Mesothelial cell of epicardium (in vitro differentiated cells): ENCODE measurements around the gene KCNJ4. TPM values are rescaled to one million over a fixed set of nuclear protein-coding genes. Genes with fewer than 3 reads are reported as not detected.
"Not testable (repeated sequence)": the region's sequence is repeated elsewhere in the genome, so short reads cannot be mapped to it uniquely, and the experiment has no call there.

ENCODE experiments used
- DNase-seq, 2 experiments: peaks; one replicate each; pipeline ENCODE4 v3.0.0; 2021; ENCODE audit warnings: low spot score in 2 of 2; ENCODE audit not compliant: unreplicated experiment in 2 of 2
- H3K27ac Mint-ChIP-seq: 2 replicates; pipeline ENCODE4 v1.8.0; 2021; ENCODE audit warnings: mixed read lengths
- H3K27me3 Mint-ChIP-seq: 2 replicates; pipeline ENCODE4 v1.8.0; 2021; ENCODE audit warnings: low read depth, mixed read lengths
- H3K36me3 Mint-ChIP-seq: 2 replicates; pipeline ENCODE4 v1.8.0; 2021; ENCODE audit warnings: mixed read lengths
- H3K4me1 Mint-ChIP-seq: 2 replicates; pipeline ENCODE4 v1.8.0; 2021; ENCODE audit warnings: mixed read lengths
- H3K4me3 Mint-ChIP-seq: 2 replicates; pipeline ENCODE4 v1.8.0; 2021; ENCODE audit warnings: mild to moderate bottlenecking, moderate library complexity, mixed read lengths
- H3K9me3 Mint-ChIP-seq: 2 replicates; pipeline ENCODE4 v1.8.0; 2021; ENCODE audit warnings: mixed read lengths
- total RNA-seq: library from RNA; stranded (reverse); gene quantifications from 3 replicates; pipeline ENCODE4 v1.2.1, GENCODE V29; 2021
- TF ChIP-seq, protein P1 (sequence below): fragments of 200-600 bp; sonication (generic); IDR thresholded peaks from one replicate; pipeline ENCODE4 v1.5.0; 2021; ENCODE audit warnings: antibody characterized with exemption; ENCODE audit not compliant: unreplicated experiment

Gene KCNJ4
- total RNA-seq, 1 donor from 2014 or later = 2.6 TPM

DNA sequence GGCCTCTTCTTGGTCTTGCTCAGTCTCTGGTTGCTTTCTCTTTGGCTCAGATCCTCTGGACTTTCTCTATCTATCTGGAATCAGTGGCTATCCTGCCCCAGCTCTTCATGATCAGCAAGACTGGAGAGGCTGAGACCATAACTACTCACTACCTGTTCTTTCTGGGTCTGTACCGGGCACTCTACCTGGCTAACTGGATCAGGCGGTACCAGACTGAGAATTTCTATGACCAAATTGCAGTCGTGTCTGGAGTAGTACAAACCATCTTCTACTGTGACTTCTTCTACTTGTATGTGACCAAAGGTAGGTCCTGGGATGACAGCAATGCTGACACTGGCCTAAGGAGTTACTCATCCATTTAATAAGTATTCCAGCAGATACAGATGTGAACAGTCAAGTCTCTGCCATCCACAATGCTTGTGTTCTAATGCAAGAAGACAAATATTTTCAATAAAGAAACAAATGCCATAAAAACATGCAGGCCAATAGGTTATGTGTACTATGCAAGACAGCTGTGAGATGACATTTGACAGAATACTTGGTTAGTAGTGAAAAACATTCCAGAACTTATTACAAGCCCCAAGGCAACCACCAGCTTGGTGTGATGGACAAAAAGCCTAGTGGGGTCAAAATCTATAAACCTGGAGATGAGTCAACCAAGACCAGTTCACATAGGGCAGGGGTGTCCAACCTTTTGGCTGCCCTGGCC lies 26.3 kb upstream of the KCNJ4 start:
- H3K36me3 Mint-ChIP-seq = peaks cover 42% of the 10 kb centered on the region
- DNase-seq = no peak

GRCh38 chr22:38479096-38479837 lies 24.3 kb upstream of the KCNJ4 start:
- Mint-ChIP-seq H3K36me3 (peaks cover 32% of the 10 kb centered on the region), H3K9me3 (no peaks in the 10 kb centered on the region), H3K27ac (peak overlapping the region; percentile 30), H3K4me3 (no peak overlapping the region), H3K27me3 (no peaks in the 10 kb centered on the region), H3K4me1 (no peaks in the 10 kb centered on the region)
- DNase-seq = no peak
- TF ChIP-seq, protein P1, sequence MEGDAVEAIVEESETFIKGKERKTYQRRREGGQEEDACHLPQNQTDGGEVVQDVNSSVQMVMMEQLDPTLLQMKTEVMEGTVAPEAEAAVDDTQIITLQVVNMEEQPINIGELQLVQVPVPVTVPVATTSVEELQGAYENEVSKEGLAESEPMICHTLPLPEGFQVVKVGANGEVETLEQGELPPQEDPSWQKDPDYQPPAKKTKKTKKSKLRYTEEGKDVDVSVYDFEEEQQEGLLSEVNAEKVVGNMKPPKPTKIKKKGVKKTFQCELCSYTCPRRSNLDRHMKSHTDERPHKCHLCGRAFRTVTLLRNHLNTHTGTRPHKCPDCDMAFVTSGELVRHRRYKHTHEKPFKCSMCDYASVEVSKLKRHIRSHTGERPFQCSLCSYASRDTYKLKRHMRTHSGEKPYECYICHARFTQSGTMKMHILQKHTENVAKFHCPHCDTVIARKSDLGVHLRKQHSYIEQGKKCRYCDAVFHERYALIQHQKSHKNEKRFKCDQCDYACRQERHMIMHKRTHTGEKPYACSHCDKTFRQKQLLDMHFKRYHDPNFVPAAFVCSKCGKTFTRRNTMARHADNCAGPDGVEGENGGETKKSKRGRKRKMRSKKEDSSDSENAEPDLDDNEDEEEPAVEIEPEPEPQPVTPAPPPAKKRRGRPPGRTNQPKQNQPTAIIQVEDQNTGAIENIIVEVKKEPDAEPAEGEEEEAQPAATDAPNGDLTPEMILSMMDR = no peak

More for the DNA sequence above, 26.3 kb upstream of the KCNJ4 start:
- Mint-ChIP-seq H3K4me3 (no peak overlapping the region), H3K4me1 (no peaks in the 10 kb centered on the region), H3K27ac (peak overlapping the region; percentile 68), H3K9me3 (no peaks in the 10 kb centered on the region), H3K27me3 (no peaks in the 10 kb centered on the region)
- TF ChIP-seq, protein P1 = no peak

DNA sequence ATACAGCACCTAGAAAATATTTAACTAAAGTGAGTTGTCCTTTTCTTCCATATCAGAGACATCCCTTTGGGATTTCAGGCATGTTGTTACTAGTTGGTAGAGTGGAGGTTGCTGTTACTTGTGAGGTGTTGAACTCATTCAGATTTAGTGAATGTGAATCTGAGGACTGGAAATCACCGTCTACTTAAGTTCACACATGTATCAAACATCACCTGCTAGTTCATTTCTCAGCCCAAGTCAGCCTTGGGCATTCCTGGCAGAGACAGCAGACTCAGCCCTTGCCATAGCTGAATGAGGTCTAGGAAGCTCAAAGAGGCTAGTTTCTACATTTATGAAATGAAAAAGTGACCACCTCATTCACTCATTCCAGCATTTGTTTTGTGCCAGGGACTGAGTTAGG lies 22.6 kb upstream of the KCNJ4 start:
- DNase-seq = no peak
- Mint-ChIP-seq H3K4me1 (no peaks in the 10 kb centered on the region), H3K4me3 (no peak overlapping the region), H3K27me3 (no peaks in the 10 kb centered on the region), H3K36me3 (peaks cover 18% of the 10 kb centered on the region), H3K27ac (peak overlapping the region; percentile 45), H3K9me3 (no peaks in the 10 kb centered on the region)
- TF ChIP-seq, protein P1 = no peak

DNA sequence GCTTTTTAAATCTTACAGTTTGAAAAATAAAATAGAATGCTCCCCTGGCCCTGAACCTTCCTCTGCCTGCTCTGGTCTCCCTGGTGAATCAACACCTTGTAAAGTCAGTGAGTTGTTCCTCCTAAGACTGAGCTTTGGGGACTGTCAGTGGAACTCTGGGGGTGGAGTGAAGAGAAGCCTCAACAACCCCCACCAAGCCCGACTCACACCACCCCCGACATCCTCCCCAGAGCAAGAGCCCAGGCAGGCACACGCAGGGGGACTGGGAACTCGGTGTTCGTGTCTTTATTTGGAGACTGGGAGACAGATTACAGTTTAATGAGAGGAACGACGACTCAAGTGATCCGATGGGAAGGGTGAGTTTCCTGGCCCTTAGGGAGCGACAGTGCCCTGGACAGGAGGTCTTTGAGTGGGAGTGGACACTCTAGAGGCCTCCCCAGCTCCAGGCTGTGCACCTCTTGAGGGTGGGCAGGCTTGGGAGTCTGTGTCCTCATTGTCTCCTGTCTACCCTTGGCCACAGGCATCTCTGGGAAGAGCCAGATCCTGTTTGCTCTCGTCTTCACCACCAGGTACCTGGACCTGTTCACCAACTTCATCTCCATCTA lies 19.1 kb upstream of the KCNJ4 start:
- TF ChIP-seq, protein P1 = no peak
- H3K27ac Mint-ChIP-seq = no peak overlapping the region
- no peaks in the 10 kb centered on the region for H3K9me3 Mint-ChIP-seq
- DNase-seq = no peak
- H3K27me3 Mint-ChIP-seq = no peaks in the 10 kb centered on the region
- H3K36me3 Mint-ChIP-seq = peaks cover 4% of the 10 kb centered on the region
- H3K4me3 Mint-ChIP-seq = no peak overlapping the region
- peaks cover 2% of the 10 kb centered on the region for H3K4me1 Mint-ChIP-seq

DNA sequence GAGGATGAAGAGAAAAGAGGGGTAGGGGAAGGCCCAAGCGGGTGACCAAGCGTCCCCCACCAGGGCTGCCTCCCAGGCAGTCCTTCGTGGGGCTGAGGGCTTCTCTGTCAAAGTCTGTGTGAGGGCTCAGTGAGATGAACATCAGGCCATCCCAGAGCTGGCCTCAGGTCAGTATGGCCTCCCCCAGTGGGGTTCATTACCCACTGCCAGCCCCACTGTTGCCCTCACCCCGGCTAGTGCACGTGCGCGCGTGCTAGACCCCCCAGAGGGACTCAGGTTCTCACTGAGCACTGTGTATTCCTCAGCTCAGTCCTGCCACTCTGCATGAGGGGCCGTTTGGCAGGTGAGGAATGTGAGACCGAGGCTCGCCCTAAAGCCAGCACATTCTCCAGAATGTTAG lies 16.2 kb upstream of the KCNJ4 start:
- peaks cover 6% of the 10 kb centered on the region for H3K27me3 Mint-ChIP-seq
- TF ChIP-seq, protein P1 = no peak
- H3K27ac Mint-ChIP-seq = no peak overlapping the region
- no peak for DNase-seq
- H3K36me3 Mint-ChIP-seq = no peaks in the 10 kb centered on the region
- peaks cover 13% of the 10 kb centered on the region for H3K4me1 Mint-ChIP-seq
- no peak overlapping the region for H3K4me3 Mint-ChIP-seq
- H3K9me3 Mint-ChIP-seq = no peaks in the 10 kb centered on the region

DNA sequence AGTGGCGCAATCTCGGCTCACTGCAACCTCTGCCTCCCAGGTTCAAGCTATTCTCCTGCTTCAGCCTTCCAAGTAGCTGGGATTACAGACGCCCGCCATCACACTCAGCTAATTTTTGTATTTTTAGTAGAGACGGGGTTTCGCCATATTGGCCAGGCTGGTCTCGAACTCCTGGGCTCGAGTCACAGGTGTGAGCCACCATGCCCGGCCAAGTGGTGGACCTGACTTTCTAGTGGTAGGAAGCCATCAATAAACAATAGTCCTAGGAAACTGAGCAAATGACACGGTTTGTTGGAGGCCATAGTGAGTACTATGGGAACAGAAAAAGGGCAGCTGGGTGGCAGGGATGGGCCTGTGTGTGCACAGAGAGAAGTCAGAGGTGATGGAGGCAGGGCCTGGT lies 15.2 kb upstream of the KCNJ4 start:
- H3K9me3 Mint-ChIP-seq, H3K27ac Mint-ChIP-seq, H3K27me3 Mint-ChIP-seq, H3K36me3 Mint-ChIP-seq, DNase-seq: not testable (repeated sequence)
- Mint-ChIP-seq H3K4me3 (peak overlapping the region; percentile 26), H3K4me1 (peaks cover 13% of the 10 kb centered on the region)
